Hepatocyte (in vitro differentiated cells): Measurements from ENCODE around the gene AFAP1L2. TPM values are rescaled to one million over a fixed set of nuclear protein-coding genes. Genes with fewer than 3 reads are reported as not detected.

Experiments
- DNase-seq: peaks from one replicate; pipeline ENCODE4 v3.0.0-alpha.2; 2016; ENCODE audit warnings: low spot score
- H2AFZ ChIP-seq: fragments of 200-600 bp; sonication (generic); 2 replicates; pipeline ENCODE4 v1.6.0; 2016; ENCODE audit warnings: antibody characterized with exemption, mild to moderate bottlenecking
- H3K27ac ChIP-seq: fragments of 200-600 bp; sonication (generic); 2 replicates; pipeline ENCODE4 v1.5.1; 2016; ENCODE audit warnings: mild to moderate bottlenecking
- H3K27me3 ChIP-seq: fragments of 200-600 bp; sonication (generic); 2 replicates; pipeline ENCODE4 v1.6.1; 2016
- H3K36me3 ChIP-seq: fragments of 200-600 bp; sonication (generic); replicated peaks from 2 replicates; pipeline ENCODE4 v1.5.1; 2016; ENCODE audit warnings: low read depth; ENCODE audit not compliant: insufficient read depth
- H3K4me1 ChIP-seq: fragments of 200-600 bp; sonication (generic); 2 replicates; pipeline ENCODE4 v1.5.1; 2016; ENCODE audit warnings: mild to moderate bottlenecking, moderate library complexity; ENCODE audit not compliant: insufficient read depth
- H3K4me2 ChIP-seq: fragments of 200-600 bp; sonication (generic); 2 replicates; pipeline ENCODE4 v1.6.0; 2016
- H3K4me3 ChIP-seq: fragments of 200-600 bp; sonication (generic); 2 replicates; pipeline ENCODE4 v1.5.1; 2016; ENCODE audit warnings: mild to moderate bottlenecking
- H3K79me2 ChIP-seq: fragments of 200-600 bp; sonication (generic); 2 replicates; pipeline ENCODE4 v1.6.0; 2017; ENCODE audit warnings: mild to moderate bottlenecking
- H3K9me2 ChIP-seq: fragments of 200-600 bp; sonication (generic); replicated peaks from 2 replicates; pipeline ENCODE4 v1.6.0; 2017; ENCODE audit warnings: mild to moderate bottlenecking; ENCODE audit not compliant: insufficient read depth
- H3K9me3 ChIP-seq: fragments of 200-600 bp; sonication (generic); 2 replicates; pipeline ENCODE4 v1.5.1; 2016; ENCODE audit warnings: low read depth, mild to moderate bottlenecking
- H4K20me1 ChIP-seq: fragments of 200-600 bp; sonication (generic); 2 replicates; pipeline ENCODE4 v1.6.0; 2016; ENCODE audit warnings: mild to moderate bottlenecking; ENCODE audit not compliant: insufficient read depth, poor library complexity, severe bottlenecking
- EZH2 ChIP-seq: fragments of 200-600 bp; sonication (generic); IDR thresholded peaks from 2 replicates; pipeline ENCODE4 v1.6.1; 2016; ENCODE audit warnings: antibody characterized with exemption, mild to moderate bottlenecking, borderline replicate concordance
- EZH2phosphoT487 ChIP-seq: fragments of 200-600 bp; sonication (generic); IDR thresholded peaks from one replicate; pipeline ENCODE4 v1.6.1; 2018; ENCODE audit warnings: antibody characterized with exemption, mild to moderate bottlenecking, low read depth, moderate library complexity; ENCODE audit not compliant: unreplicated experiment, severe bottlenecking
- WGBS: methylation state at CpG from one replicate; pipeline ENCODE4 v1.1.6; 2016; ENCODE audit warnings: low lambda C conversion rate; ENCODE audit errors: missing lambda C conversion rate; 5-methylcytosine and 5-hydroxymethylcytosine counted together
- polyA plus RNA-seq: library from polyadenylated mRNA; unstranded; fragments of >200 nt; fragmentation: Nextera tagmentation; extraction: Ambion mirVana; gene quantifications from 2 replicates; pipeline ENCODE4 v1.2.1, GENCODE V29; 2016
- total RNA-seq: library from RNA; depleted of rRNA; stranded (reverse); fragments of >200 nt; gene quantifications from 2 replicates; pipeline ENCODE4 v1.2.3, GENCODE V29; 2014
- TF ChIP-seq, protein P1 (sequence below): fragments of 200-600 bp; sonication (generic); IDR thresholded peaks from 2 replicates; pipeline ENCODE4 v1.5.1; 2016; ENCODE audit warnings: antibody characterized with exemption, mild to moderate bottlenecking; ENCODE audit not compliant: poor library complexity

AFAP1L2 gene
- total and polyA plus RNA-seq, 2 experiments from 2014 or later, result 6.1 to 9.6 TPM

DNA sequence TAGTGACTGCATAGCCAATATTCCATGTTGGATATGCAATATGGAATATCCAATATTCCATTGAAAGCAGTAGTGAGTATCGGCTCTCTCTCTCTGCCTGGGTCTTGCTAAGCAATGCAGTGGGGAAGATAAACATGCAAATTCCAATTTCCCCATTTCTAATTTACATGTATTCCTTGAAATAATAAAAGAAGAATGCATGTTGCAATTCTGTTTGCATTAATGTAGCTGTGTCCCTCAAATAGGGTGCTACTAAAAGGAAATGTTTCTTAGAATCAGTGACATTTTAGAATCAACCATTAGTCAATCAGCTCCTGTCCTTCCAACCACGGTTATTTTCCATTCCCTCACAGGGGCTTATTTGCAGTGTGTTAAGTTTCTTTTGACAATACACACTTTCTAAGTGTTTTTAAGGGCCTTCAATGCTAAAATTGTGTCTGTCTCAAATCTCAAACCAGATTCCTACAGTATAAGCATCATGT lies 46.7 kb downstream of the AFAP1L2 start:
- Histone ChIP-seq H3K79me2 (no peaks in the 10 kb centered on the region), H3K4me3 (no peak overlapping the region), H3K27me3 (no peaks in the 10 kb centered on the region), H3K9me2 (no peaks in the 10 kb centered on the region), H3K36me3 (no peaks in the 10 kb centered on the region), H3K9me3 (no peaks in the 10 kb centered on the region), H3K4me1 (peaks cover 9% of the 10 kb centered on the region), H3K27ac (peak overlapping the region; percentile 3), H4K20me1 (no peaks in the 10 kb centered on the region), H2AFZ (no peak overlapping the region), H3K4me2 (no peak overlapping the region)
- TF ChIP-seq, protein P1, sequence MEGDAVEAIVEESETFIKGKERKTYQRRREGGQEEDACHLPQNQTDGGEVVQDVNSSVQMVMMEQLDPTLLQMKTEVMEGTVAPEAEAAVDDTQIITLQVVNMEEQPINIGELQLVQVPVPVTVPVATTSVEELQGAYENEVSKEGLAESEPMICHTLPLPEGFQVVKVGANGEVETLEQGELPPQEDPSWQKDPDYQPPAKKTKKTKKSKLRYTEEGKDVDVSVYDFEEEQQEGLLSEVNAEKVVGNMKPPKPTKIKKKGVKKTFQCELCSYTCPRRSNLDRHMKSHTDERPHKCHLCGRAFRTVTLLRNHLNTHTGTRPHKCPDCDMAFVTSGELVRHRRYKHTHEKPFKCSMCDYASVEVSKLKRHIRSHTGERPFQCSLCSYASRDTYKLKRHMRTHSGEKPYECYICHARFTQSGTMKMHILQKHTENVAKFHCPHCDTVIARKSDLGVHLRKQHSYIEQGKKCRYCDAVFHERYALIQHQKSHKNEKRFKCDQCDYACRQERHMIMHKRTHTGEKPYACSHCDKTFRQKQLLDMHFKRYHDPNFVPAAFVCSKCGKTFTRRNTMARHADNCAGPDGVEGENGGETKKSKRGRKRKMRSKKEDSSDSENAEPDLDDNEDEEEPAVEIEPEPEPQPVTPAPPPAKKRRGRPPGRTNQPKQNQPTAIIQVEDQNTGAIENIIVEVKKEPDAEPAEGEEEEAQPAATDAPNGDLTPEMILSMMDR, result no peak
- TF ChIP-seq EZH2 (no peak), EZH2phosphoT487 (no peak)
- 66% methylated on average over 2 of the region's 2 CpGs for WGBS
- no peak for DNase-seq

DNA sequence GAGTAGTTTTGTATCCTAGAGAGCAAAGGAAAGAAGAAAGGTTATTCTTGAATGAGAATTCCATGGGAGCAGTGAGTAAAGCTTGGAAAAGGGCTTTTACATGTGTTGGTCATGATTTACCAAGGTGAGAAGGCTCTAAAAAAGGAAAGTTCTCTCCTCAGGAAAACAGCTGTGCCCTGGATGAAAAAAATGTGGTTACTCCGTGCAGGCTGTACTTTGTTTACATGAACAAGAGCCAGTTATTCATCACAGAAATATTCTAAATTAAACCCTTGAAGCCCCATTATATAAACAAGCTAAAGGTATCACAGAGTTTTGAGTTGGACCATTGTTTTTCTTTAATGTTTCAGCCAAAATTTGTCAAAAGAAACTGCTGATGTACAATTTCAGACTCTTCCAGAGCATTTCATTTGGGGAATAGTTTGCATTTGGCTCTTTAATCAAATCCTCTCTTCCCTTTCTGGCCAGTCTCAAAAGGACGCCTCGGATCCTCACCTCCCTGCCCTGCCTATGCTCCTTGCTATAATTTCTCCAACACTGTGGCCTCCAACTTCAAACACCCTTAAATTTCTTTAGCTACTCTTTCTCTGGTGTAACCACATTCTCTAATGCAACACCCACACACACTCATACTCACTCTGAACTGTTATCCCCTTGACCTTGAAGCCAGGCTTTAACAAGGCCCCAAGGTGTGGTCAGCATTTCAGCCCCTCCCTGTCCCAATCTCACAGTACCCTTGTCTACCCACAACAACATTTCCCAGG lies 47.4 kb downstream of the AFAP1L2 start:
- no peaks in the 10 kb centered on the region for H4K20me1 ChIP-seq
- no peaks in the 10 kb centered on the region for H3K27me3 ChIP-seq
- no peaks in the 10 kb centered on the region for H3K9me2 ChIP-seq
- peaks cover 9% of the 10 kb centered on the region for H3K4me1 ChIP-seq
- no peaks in the 10 kb centered on the region for H3K79me2 ChIP-seq
- peak overlapping the region; percentile 3 for H3K27ac ChIP-seq
- no peak overlapping the region for H2AFZ ChIP-seq
- H3K9me3 ChIP-seq, result no peaks in the 10 kb centered on the region
- no peak for DNase-seq
- WGBS, result 50% methylated on average over 3 of the region's 3 CpGs
- H3K36me3 ChIP-seq, result no peaks in the 10 kb centered on the region
- H3K4me3 ChIP-seq, result no peak overlapping the region
- TF ChIP-seq EZH2 (no peak), EZH2phosphoT487 (no peak)
- TF ChIP-seq, protein P1, result no peak
- H3K4me2 ChIP-seq, result no peak overlapping the region

DNA sequence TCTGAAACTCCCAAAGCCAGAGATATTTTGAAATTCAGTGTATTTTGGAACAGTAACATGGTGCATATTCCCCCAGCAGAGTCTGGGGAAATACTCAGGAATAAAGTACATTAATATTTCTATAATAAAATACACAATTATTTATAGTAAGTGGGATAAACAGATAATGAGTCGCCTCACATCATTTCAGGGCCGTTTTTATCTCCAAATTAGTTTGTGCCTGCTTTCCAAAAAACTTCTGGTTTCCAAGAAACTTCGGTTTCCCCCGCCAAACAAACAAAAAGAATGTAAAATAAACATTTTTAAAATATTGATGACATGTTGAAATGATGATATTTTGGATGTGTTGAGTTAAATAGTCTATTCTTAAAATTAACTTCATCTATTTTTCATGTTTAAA lies 48.2 kb downstream of the AFAP1L2 start:
- Histone ChIP-seq H4K20me1 (no peaks in the 10 kb centered on the region), H3K79me2 (no peaks in the 10 kb centered on the region)

More for the DNA sequence above, 48.2 kb downstream of the AFAP1L2 start:
- no peaks in the 10 kb centered on the region for H3K27me3 ChIP-seq
- 81% methylated on average over 4 of the region's 4 CpGs for WGBS
- H3K4me2 ChIP-seq, result no peak overlapping the region
- peaks cover 9% of the 10 kb centered on the region for H3K4me1 ChIP-seq
- no peaks in the 10 kb centered on the region for H3K9me3 ChIP-seq
- no peaks in the 10 kb centered on the region for H3K9me2 ChIP-seq
- no peak overlapping the region for H3K27ac ChIP-seq
- H2AFZ ChIP-seq, result no peak overlapping the region
- TF ChIP-seq EZH2phosphoT487 (no peak), EZH2 (no peak)
- TF ChIP-seq, protein P1, result no peak
- DNase-seq, result no peak
- no peaks in the 10 kb centered on the region for H3K36me3 ChIP-seq
- no peak overlapping the region for H3K4me3 ChIP-seq
